Pancreas (tissue), 10 donors: ENCODE measurements around the gene PHF19. TPM values are rescaled to one million over a fixed set of nuclear protein-coding genes. Genes with fewer than 3 reads are reported as not detected.

Experiments used
- ATAC-seq, 4 donors: fragments of 200-7000 bp; cut with Tn5 transposase; one replicate each; pipeline versions ENCODE4 v1.8.0 to v1.9.1; 2020; ENCODE audit warnings: mild to moderate bottlenecking in 4 of 4, moderate library complexity in 4 of 4
- DNase-seq, 6 donors: peaks; one replicate each; pipeline ENCODE4 v3.0.0-alpha.2; 2020
- FAIRE-seq: peaks from 2 replicates; lab custom pipeline; 2012; peaks lifted over from hg19 to GRCh38; lab: Jason Lieb, UNC
- H3K27ac ChIP-seq, 4 donors: fragments of 200-600 bp; sonication (generic); 1 replicate in 3 of 4; 2 replicates in 1 of 4; pipeline versions ENCODE4 v1.5.0 to v1.8.0; 2020
- H3K27me3 ChIP-seq, 4 donors: fragments of 200-600 bp; one replicate each; pipeline ENCODE4 v1.8.0; 2021
- H3K36me3 ChIP-seq, 3 donors: fragments of 200-600 bp; sonication (generic) in 1 of 3; one replicate each; pipeline versions ENCODE4 v1.5.0 to v1.8.0; 2020 to 2021
- H3K4me1 ChIP-seq, 3 donors: fragments of 200-600 bp; one replicate each; pipeline ENCODE4 v1.8.0; 2021
- H3K4me3 ChIP-seq, 4 donors: fragments of 200-600 bp; sonication (generic) in 2 of 4; one replicate each; pipeline versions ENCODE4 v1.5.0 to v1.8.0; 2020 to 2021
- H3K9me3 ChIP-seq, 4 donors: fragments of 200-600 bp; one replicate each; pipeline ENCODE4 v1.8.0; 2021
- WGBS, 2 donors: extraction: QIAGEN DNeasy Blood & Tissue Kit; methylation state at CpG; one replicate each; pipeline ENCODE4 v1.1.7; 2013; 5-methylcytosine and 5-hydroxymethylcytosine counted together
- intact Hi-C, 3 donors: fragments of 100-400 bp; cut with DNase I; formaldehyde crosslinking; loops; one replicate each; pipeline versions ENCODE4 v1.11.1 to v1.14.2; 2022
- polyA plus RNA-seq, 2 donors: library from polyadenylated mRNA; stranded (reverse); fragments of 200-250 nt; gene quantifications; one replicate each; pipeline ENCODE4 v1.2.3, GENCODE V29; 2013
- total RNA-seq, 6 donors: library from RNA; stranded (reverse); fragmentation: NEBNext Ultra II Directional in 4 of 6; extraction: Animal tissue kit (Norgen Biotek cat#: 25700) in 4 of 6; gene quantifications; one replicate each; pipeline versions ENCODE4 v1.2.1 to v1.2.4, GENCODE V29; 2021 to 2023
- TF ChIP-seq, protein P1 (sequence below), 4 donors: fragments of 200-600 bp; sonication (generic) in 3 of 4; IDR thresholded peaks; one replicate each; pipeline versions ENCODE4 v1.5.0 to v1.8.0; 2021; ENCODE audit warnings: antibody characterized with exemption in 4 of 4
- donor health status: healthy with polysubstance abuse.
- donor health status: DM: no; HTN: no; CAD: no; lungs with moderate emphysema.
- donor health status: DM: no; HTN: no; CAD: no.
- donor health status: control.
- donor health status: control.
- donor health status: Bipolar disorder and iron deficiency.
- donor health status: DM: yes; HTN: yes; CAD: no.
- donor health status: DM: no; HTN: no; CAD: no.
- donor health status: DM: no; HTN: no; CAD: no.
- donor health status: DM: yes; HTN: yes; CAD: no.

PHF19 gene
- total and polyA plus RNA-seq, 8 donors: 2.2 to 7.4 (median 4.4) TPM

DNA sequence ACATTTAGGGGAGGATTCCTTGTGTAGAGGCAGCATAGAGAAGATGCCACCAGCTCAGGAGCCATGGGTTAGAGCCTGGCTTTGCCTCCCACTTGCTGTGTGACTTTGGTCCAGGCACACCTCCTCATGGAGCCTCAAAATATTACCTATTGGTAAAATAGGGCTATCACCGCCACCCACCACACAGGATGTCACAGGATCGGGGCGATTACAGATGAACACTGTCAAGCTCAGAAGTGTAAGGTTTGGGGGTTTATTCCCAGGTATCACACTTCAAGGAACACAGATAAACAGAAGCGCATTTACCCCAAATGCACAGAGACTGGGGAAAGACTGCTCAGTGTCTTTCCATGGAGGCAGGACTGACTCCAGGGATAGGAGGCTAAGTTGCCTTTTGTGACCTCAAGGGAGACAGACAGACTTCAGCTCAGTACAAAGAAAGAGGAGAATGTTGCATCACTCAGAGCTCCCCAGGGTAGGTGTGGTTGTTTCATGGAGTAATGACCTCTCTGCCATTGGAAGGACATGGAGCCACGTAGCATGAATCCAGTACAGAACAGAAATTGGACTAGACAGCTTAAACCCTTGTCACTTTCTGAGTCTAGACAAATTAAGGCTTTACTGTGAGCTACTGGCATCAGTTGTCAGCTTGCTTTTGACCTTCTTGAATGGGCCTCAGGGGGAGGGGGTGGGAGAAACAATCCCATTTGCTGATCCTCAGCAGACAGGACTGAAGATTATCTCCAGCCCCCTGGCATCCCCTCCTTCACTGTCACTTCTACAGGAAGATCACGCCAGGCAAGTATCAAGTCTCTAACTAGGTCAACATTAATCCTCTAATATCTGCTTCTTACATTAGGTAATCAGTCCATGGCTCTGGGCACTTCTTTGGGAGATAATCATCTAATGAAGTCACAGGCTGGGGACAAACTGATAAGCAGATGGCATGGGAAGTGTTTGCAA, 43.1 kb upstream of the PHF19 start:
- H3K27me3 ChIP-seq: no peaks in the 10 kb centered on the region
- no peak overlapping the region for H3K27ac ChIP-seq
- ATAC-seq: peak in 1 of 4 donors; percentile 29
- intact Hi-C loops: loop anchor here in 1 of 3 donors (10.0 kb wide), 1 partner anchor 45 kb away; the partner anchor contains the start of gene PHF19
- no peak overlapping the region for H3K4me3 ChIP-seq
- no peaks in the 10 kb centered on the region for H3K4me1 ChIP-seq
- DNase-seq: no peak
- TF ChIP-seq, protein P1, sequence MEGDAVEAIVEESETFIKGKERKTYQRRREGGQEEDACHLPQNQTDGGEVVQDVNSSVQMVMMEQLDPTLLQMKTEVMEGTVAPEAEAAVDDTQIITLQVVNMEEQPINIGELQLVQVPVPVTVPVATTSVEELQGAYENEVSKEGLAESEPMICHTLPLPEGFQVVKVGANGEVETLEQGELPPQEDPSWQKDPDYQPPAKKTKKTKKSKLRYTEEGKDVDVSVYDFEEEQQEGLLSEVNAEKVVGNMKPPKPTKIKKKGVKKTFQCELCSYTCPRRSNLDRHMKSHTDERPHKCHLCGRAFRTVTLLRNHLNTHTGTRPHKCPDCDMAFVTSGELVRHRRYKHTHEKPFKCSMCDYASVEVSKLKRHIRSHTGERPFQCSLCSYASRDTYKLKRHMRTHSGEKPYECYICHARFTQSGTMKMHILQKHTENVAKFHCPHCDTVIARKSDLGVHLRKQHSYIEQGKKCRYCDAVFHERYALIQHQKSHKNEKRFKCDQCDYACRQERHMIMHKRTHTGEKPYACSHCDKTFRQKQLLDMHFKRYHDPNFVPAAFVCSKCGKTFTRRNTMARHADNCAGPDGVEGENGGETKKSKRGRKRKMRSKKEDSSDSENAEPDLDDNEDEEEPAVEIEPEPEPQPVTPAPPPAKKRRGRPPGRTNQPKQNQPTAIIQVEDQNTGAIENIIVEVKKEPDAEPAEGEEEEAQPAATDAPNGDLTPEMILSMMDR (IDR thresholded peaks at IDR 0.05): no peak
- 90 to 94% methylated on average over 6 of the region's 6 CpGs for WGBS, 2 donors
- no peaks in the 10 kb centered on the region for H3K9me3 ChIP-seq
- FAIRE-seq: no peak
- H3K36me3 ChIP-seq: no peaks in the 10 kb centered on the region

DNA sequence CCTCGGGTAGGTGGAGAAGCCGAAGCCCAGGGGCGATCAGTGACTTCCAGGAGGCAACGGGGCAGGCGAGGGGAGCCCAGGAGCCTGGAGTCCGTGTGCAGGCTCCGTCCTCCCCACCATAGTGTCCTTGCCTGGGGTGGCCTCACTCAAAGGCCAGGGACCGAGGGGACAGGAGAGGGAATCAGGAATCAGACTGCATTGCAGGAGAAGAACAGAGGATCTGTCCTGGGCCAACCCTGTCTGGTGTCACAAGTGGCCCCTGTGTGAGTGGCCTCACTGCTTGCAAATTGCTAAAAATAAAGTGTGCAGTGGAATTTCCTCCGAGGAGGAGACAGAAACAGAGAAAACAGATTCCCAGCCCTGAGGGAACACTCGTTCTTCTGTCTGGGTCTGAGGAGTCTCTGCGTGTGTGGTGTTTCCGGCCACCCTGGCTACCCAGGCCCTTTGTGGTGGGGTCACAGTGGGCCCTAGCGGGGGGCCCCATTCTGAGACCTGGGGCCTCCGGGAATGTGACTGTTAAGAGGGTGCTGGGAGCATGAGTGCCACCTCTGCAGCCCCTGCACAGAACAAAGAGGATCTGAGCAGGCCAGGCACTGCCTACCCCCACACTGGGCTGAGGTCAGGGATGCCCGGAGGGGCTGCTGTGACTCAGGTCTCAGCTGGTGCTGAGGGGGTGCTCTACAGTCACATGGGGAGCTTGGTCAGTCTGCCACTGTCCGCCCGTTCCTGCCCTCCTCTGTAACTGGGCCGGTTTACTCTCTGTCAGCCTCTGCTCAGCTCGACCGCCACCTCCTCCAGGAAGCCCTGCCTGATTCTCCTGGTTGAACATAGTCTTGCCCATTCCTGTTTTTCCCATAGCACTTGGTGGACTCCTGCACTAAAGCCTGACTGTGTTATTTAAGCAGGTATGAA, 42.2 kb upstream of the PHF19 start:
- DNase-seq (no peak), ATAC-seq (no peak), FAIRE-seq (no peak)
- WGBS, 2 donors: 80 to 89% methylated on average over 20 of the region's 20 CpGs
- TF ChIP-seq, protein P1 (IDR thresholded peaks at IDR 0.05): no peak
- intact Hi-C loops: no loop called here
- Histone ChIP-seq H3K36me3 (no peaks in the 10 kb centered on the region), H3K4me3 (no peak overlapping the region), H3K27me3 (no peaks in the 10 kb centered on the region), H3K9me3 (no peaks in the 10 kb centered on the region), H3K27ac (no peak overlapping the region), H3K4me1 (no peaks in the 10 kb centered on the region)

DNA sequence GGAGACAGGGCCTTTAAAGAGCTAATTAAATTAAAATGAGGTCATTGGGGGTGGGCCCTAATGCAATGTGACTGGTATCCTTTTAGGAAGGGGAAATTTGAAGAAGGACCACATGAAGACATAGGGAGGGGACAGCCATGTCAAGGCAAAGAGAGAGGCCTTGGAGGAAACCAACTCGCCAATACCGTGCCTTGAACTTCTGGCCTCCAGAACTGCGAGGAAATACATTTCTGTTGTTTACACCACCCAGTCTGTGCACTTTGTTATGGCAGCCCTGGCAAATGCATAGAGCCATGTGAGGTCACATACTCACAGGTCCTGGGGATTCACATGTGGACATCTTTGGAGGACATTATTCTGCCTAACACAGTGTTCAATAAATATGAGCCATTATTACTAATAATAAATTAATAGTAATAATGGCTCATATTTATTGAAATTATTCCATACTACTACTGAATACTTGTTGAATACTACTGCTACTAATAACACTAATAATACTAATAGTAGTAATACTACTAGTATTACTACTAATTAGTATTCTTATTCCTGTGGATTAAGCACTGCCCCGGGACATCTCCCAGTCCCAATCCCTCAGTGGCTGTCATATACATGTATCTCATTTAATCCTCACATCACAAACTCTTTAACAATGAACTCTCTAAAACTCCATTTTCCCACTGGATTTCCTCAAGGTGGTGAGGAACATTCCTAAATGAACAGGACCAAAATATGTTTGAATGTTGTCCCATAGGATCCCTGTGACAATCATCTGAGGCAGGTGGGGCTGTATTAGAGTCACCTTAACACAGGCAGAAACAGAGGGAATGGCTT, 41.2 kb upstream of the PHF19 start:
- TF ChIP-seq, protein P1 (IDR thresholded peaks at IDR 0.05): no peak
- ATAC-seq (no peak), FAIRE-seq (no peak), DNase-seq (no peak)
- no peaks in the 10 kb centered on the region for H3K27me3 ChIP-seq
- intact Hi-C loops: no loop called here
- H3K27ac ChIP-seq: no peak overlapping the region
- H3K4me1 ChIP-seq: no peaks in the 10 kb centered on the region
- no peak overlapping the region for H3K4me3 ChIP-seq
- H3K36me3 ChIP-seq: no peaks in the 10 kb centered on the region
- 92 to 94% methylated on average over 4 of the region's 4 CpGs for WGBS, 2 donors
- H3K9me3 ChIP-seq: no peaks in the 10 kb centered on the region

DNA sequence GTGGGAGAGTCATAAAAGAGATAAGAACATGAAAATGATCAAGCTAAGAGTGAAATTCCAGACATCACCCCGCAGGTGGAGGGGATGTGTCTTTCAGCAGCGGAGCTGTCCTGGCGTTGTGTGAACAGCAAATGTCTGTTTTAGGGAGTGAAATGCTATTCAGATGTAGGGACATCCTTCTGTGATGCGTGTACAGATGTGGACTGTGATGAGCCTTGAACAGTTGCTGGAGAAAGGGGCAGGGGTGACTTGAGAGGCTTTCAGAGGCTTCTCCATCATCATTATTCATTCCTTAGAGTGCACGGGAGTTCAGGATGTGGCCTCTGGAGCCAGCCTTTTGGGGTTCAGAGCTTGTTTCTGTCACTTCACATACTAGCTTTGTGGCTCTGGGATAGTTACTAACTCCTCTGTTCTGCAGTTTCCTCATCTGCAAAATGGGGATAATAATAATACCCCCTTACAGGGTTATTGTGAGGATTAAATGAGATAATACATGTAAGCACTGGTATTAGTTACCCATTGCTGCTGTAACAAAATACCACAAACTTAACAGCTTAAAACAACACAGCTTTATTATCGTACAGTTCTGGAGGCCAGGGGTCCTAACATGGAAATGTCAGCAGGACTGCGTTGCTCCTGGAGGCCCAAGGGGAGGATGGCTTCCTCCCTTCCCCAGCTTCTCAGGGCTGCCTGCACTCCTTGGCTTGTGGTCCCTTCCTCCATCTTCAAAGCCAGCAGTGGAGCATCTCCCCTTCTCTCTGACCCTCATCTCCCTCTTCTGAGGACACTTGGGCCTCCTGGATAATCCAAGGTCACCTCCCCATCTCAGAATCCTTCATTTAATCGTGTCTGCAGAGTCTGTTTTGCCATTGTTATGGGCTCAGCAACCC, 40.2 kb upstream of the PHF19 start:
- no peak for DNase-seq
- intact Hi-C loops: no loop called here
- no peaks in the 10 kb centered on the region for H3K27me3 ChIP-seq
- H3K36me3 ChIP-seq: no peaks in the 10 kb centered on the region
- ATAC-seq: no peak
- no peaks in the 10 kb centered on the region for H3K4me1 ChIP-seq
- H3K9me3 ChIP-seq: no peaks in the 10 kb centered on the region
- no peak overlapping the region for H3K27ac ChIP-seq
- H3K4me3 ChIP-seq: no peak overlapping the region
- TF ChIP-seq, protein P1 (IDR thresholded peaks at IDR 0.05): no peak
- WGBS, 2 donors: 88 to 93% methylated on average over 8 of the region's 8 CpGs
- FAIRE-seq: no peak
